Measurements from ENCODE around the gene DTX1. TPM values are rescaled to one million over a fixed set of nuclear protein-coding genes. Genes with fewer than 3 reads are reported as not detected.

The DTX1 gene
- total and polyA plus RNA-seq, 4 donors: 2.1 to 33.2 (median 10.0) TPM

- Histone ChIP-seq H3K4me3 (ENCODE audit: low read depth in 1 of 3, low read length in 3 of 3) (no peak overlapping the region), H3K9me3 (ENCODE audit: control insufficient read depth in 4 of 4, low read length in 3 of 4) (no peaks in the 10 kb centered on the region), H3K4me1 (ENCODE audit: control insufficient read depth in 4 of 4, insufficient read depth in 4 of 4, low read length in 3 of 4) (peaks cover 26 to 62% (median 44%) of the 10 kb centered on the region in 4 donors), H3K27me3 (ENCODE audit: control insufficient read depth in 4 of 4, insufficient read depth in 4 of 4, low read length in 3 of 4) (no peaks in the 10 kb centered on the region), H3K36me3 (ENCODE audit: control insufficient read depth in 4 of 4, insufficient read depth in 3 of 4, low read depth in 1 of 4, low read length in 3 of 4) (no peaks in the 10 kb centered on the region), H3K9ac (ENCODE audit: low read depth in 1 of 2, low read length in 2 of 2) (no peak overlapping the region), H3K27ac (ENCODE audit: low read depth in 1 of 2, low read length in 2 of 2) (peak overlapping the region; percentile 19 to 29)
- peak in 1 of 2 donors; percentile 28 for TF ChIP-seq RXRA (IDR thresholded peaks at IDR 0.05)
- no peak for TF ChIP-seq FOXA2 (IDR thresholded peaks at IDR 0.05)
- TF ChIP-seq GABPA (IDR thresholded peaks at IDR 0.05 in 1 of 2, conservative IDR thresholded peaks at IDR 0.05 in 1 of 2): no peak
- TF ChIP-seq HNF4A (conservative IDR thresholded peaks at IDR 0.05): peak in 1 of 2 donors; percentile 45
- no peak for TF ChIP-seq NR2F2 (IDR thresholded peaks at IDR 0.05)
- TF ChIP-seq YY1 (IDR thresholded peaks at IDR 0.05): no peak
- 51% methylated on average over 13 of the region's 13 CpGs for WGBS
- no peak for DNase-seq (ENCODE audit: low spot score)
Measured at GRCh38 chr12:113066813-113067400, 10.4 kb downstream of the DTX1 start.

GRCh38 chr12:113067987-113068935 is 11.7 kb downstream of the DTX1 start:
- H3K4me1 ChIP-seq (ENCODE audit: control insufficient read depth in 4 of 4, insufficient read depth in 4 of 4, low read length in 3 of 4): peaks cover 23 to 60% (median 45%) of the 10 kb centered on the region in 4 donors
- H3K27me3 ChIP-seq (ENCODE audit: control insufficient read depth in 4 of 4, insufficient read depth in 4 of 4, low read length in 3 of 4): no peaks in the 10 kb centered on the region
- no peak overlapping the region for H3K4me3 ChIP-seq (ENCODE audit: low read depth in 1 of 3, low read length in 3 of 3)
- no peaks in the 10 kb centered on the region for H3K9me3 ChIP-seq (ENCODE audit: control insufficient read depth in 4 of 4, low read length in 3 of 4)
- no peaks in the 10 kb centered on the region for H3K36me3 ChIP-seq (ENCODE audit: control insufficient read depth in 4 of 4, insufficient read depth in 3 of 4, low read depth in 1 of 4, low read length in 3 of 4)
- TF ChIP-seq NR2F2 (IDR thresholded peaks at IDR 0.05) (no peak), REST (IDR thresholded peaks at IDR 0.05) (no peak), HNF4A (conservative IDR thresholded peaks at IDR 0.05) (no peak), EGR1 (IDR thresholded peaks at IDR 0.05; ENCODE audit: low read depth in 2 of 2) (no peak)
- peak overlapping the region in 1 of 2 donors; percentile 4 for H3K27ac ChIP-seq (ENCODE audit: low read depth in 1 of 2, low read length in 2 of 2)
- 95% methylated on average over 10 of the region's 10 CpGs for WGBS
- DNase-seq (ENCODE audit: low spot score): no peak
- no peak overlapping the region for H3K9ac ChIP-seq (ENCODE audit: low read depth in 1 of 2, low read length in 2 of 2)

- no peak overlapping the region for H3K9ac ChIP-seq (ENCODE audit: low read depth in 1 of 2, low read length in 2 of 2)
- no peaks in the 10 kb centered on the region for H3K27me3 ChIP-seq (ENCODE audit: control insufficient read depth in 4 of 4, insufficient read depth in 4 of 4, low read length in 3 of 4)
- peak overlapping the region in 1 of 2 donors; percentile 6 for H3K27ac ChIP-seq (ENCODE audit: low read depth in 1 of 2, low read length in 2 of 2)
- WGBS: 89% methylated on average over 5 of the region's 5 CpGs
- peaks cover 17 to 52% (median 40%) of the 10 kb centered on the region in 4 donors for H3K4me1 ChIP-seq (ENCODE audit: control insufficient read depth in 4 of 4, insufficient read depth in 4 of 4, low read length in 3 of 4)
- TF ChIP-seq RXRA (IDR thresholded peaks at IDR 0.05) (no peak), RAD21 (IDR thresholded peaks at IDR 0.05) (no peak), ATF3 (IDR thresholded peaks at IDR 0.05) (no peak), HNF4A (conservative IDR thresholded peaks at IDR 0.05) (no peak)
- H3K36me3 ChIP-seq (ENCODE audit: control insufficient read depth in 4 of 4, insufficient read depth in 3 of 4, low read depth in 1 of 4, low read length in 3 of 4): no peaks in the 10 kb centered on the region
- no peak for DNase-seq (ENCODE audit: low spot score)
- H3K9me3 ChIP-seq (ENCODE audit: control insufficient read depth in 4 of 4, low read length in 3 of 4): no peaks in the 10 kb centered on the region
- H3K4me3 ChIP-seq (ENCODE audit: low read depth in 1 of 3, low read length in 3 of 3): no peak overlapping the region
Measured at GRCh38 chr12:113069149-113069548, 12.6 kb downstream of the DTX1 start.

Data from liver (tissue), 9 donors.